H7 (cell line): ENCODE results near the gene RAG2. TPM values are rescaled to one million over a fixed set of nuclear protein-coding genes. Genes with fewer than 3 reads are reported as not detected.

ENCODE experiments used
- DNase-seq: peaks from one replicate; pipeline ENCODE4 v3.0.0; 2012
- H3K27me3 ChIP-seq: 2 replicates; pipeline ENCODE4 v1.6.0; 2011; ENCODE audit warnings: mild to moderate bottlenecking, low read length; ENCODE audit not compliant: control insufficient read depth, insufficient read depth
- H3K36me3 ChIP-seq: replicated peaks from 2 replicates; pipeline ENCODE4 v1.5.1; 2011; ENCODE audit warnings: low read length; ENCODE audit not compliant: control insufficient read depth, insufficient read depth
- H3K4me3 ChIP-seq: 2 replicates; pipeline ENCODE4 v1.5.1; 2011; ENCODE audit warnings: low read depth, mild to moderate bottlenecking, control low read depth, low read length, moderate library complexity; ENCODE audit not compliant: insufficient read depth
- total RNA-seq: library from RNA; depleted of rRNA; stranded (reverse); fragments of >200 nt; shearing (Covaris generic); gene quantifications from 2 replicates; pipeline ENCODE4 v1.2.3, GENCODE V29; 2014; rRNA removed

Gene RAG2
- total RNA-seq, result not detected in 2 replicates

- Histone ChIP-seq H3K4me3 (no peak within 1 kb of the TSS), H3K27me3 (no peaks in the 10 kb centered on the region; the same call in 1 of the 2 replicates), H3K36me3 (no peaks in the 10 kb centered on the region)
- no peak for DNase-seq
Measured at GRCh38 chr11:36598051-36598450, at the start of gene RAG2. Gene RAG2 (minus strand): TSS chr11:36598236. CDS start chr11:36594168, 4,068 bp downstream.

GRCh38 chr11:36638556-36638955 lies 40.5 kb upstream of the RAG2 start:
- Histone ChIP-seq H3K36me3 (no peaks in the 10 kb centered on the region), H3K4me3 (no peak overlapping the region), H3K27me3 (no peaks in the 10 kb centered on the region)
- DNase-seq, result no peak

GRCh38 chr11:36635066-36635862 lies 37.2 kb upstream of the RAG2 start:
- no peak for DNase-seq
- Histone ChIP-seq H3K36me3 (no peaks in the 10 kb centered on the region), H3K4me3 (no peak overlapping the region), H3K27me3 (no peaks in the 10 kb centered on the region)

- no peak for DNase-seq
- no peak overlapping the region for H3K4me3 ChIP-seq
- no peaks in the 10 kb centered on the region for H3K36me3 ChIP-seq
- no peaks in the 10 kb centered on the region for H3K27me3 ChIP-seq
Measured at GRCh38 chr11:36631774-36632173, 33.7 kb upstream of the RAG2 start.

GRCh38 chr11:36628765-36629244 lies 30.8 kb upstream of the RAG2 start:
- H3K27me3 ChIP-seq, result no peaks in the 10 kb centered on the region
- no peak overlapping the region for H3K4me3 ChIP-seq
- DNase-seq, result no peak
- no peaks in the 10 kb centered on the region for H3K36me3 ChIP-seq

- H3K36me3 ChIP-seq, result no peaks in the 10 kb centered on the region
- H3K4me3 ChIP-seq, result no peak overlapping the region
- no peak for DNase-seq
- H3K27me3 ChIP-seq, result no peaks in the 10 kb centered on the region
Measured at GRCh38 chr11:36628141-36628540, 30.1 kb upstream of the RAG2 start.

GRCh38 chr11:36627471-36627870 lies 29.4 kb upstream of the RAG2 start:
- no peak for DNase-seq
- no peaks in the 10 kb centered on the region for H3K27me3 ChIP-seq
- H3K36me3 ChIP-seq, result no peaks in the 10 kb centered on the region
- no peak overlapping the region for H3K4me3 ChIP-seq

GRCh38 chr11:36627006-36627405 lies 29.0 kb upstream of the RAG2 start:
- DNase-seq, result no peak
- no peak overlapping the region for H3K4me3 ChIP-seq
- H3K36me3 ChIP-seq, result no peaks in the 10 kb centered on the region
- no peaks in the 10 kb centered on the region for H3K27me3 ChIP-seq

GRCh38 chr11:36623494-36623893 lies 25.5 kb upstream of the RAG2 start:
- no peaks in the 10 kb centered on the region for H3K36me3 ChIP-seq
- DNase-seq, result no peak
- H3K27me3 ChIP-seq, result no peaks in the 10 kb centered on the region
- H3K4me3 ChIP-seq, result no peak overlapping the region

GRCh38 chr11:36622431-36623136 lies 24.5 kb upstream of the RAG2 start:
- Histone ChIP-seq H3K36me3 (no peaks in the 10 kb centered on the region), H3K27me3 (no peaks in the 10 kb centered on the region), H3K4me3 (no peak overlapping the region)
- DNase-seq, result no peak

- Histone ChIP-seq H3K36me3 (no peaks in the 10 kb centered on the region), H3K27me3 (no peaks in the 10 kb centered on the region), H3K4me3 (no peak overlapping the region)
- no peak for DNase-seq
Measured at GRCh38 chr11:36620246-36620645, 22.2 kb upstream of the RAG2 start.

GRCh38 chr11:36619502-36619901 lies 21.5 kb upstream of the RAG2 start:
- no peak overlapping the region for H3K4me3 ChIP-seq
- no peaks in the 10 kb centered on the region for H3K27me3 ChIP-seq
- DNase-seq, result no peak
- no peaks in the 10 kb centered on the region for H3K36me3 ChIP-seq

GRCh38 chr11:36618363-36619047 lies 20.5 kb upstream of the RAG2 start:
- no peaks in the 10 kb centered on the region for H3K27me3 ChIP-seq
- DNase-seq, result no peak

GRCh38 chr11:36617543-36618362 lies 19.7 kb upstream of the RAG2 start:
- H3K36me3 ChIP-seq, result no peaks in the 10 kb centered on the region
- no peak overlapping the region for H3K4me3 ChIP-seq
- DNase-seq, result no peak
- no peaks in the 10 kb centered on the region for H3K27me3 ChIP-seq

More at GRCh38 chr11:36618363-36619047, 20.5 kb upstream of the RAG2 start:
- Histone ChIP-seq H3K4me3 (no peak overlapping the region), H3K36me3 (no peaks in the 10 kb centered on the region)
